Stimulated activated CD4-positive, alpha-beta T cell treated with anti-CD3 and anti-CD28 coated beads, Interleukin-4, amount 100 ng/mL, for 48 hours (primary cell): ENCODE measurements around the gene EGF.
"Not testable (repeated sequence)": the region's sequence is repeated elsewhere in the genome, so short reads cannot be mapped to it uniquely, and the experiment has no call there.

Experiments
- DNase-seq, 2 donors: peaks; one replicate each; pipeline ENCODE4 v3.0.0-alpha.2; 2020; ENCODE audit warnings: low read depth in 2 of 2

EGF gene

DNA sequence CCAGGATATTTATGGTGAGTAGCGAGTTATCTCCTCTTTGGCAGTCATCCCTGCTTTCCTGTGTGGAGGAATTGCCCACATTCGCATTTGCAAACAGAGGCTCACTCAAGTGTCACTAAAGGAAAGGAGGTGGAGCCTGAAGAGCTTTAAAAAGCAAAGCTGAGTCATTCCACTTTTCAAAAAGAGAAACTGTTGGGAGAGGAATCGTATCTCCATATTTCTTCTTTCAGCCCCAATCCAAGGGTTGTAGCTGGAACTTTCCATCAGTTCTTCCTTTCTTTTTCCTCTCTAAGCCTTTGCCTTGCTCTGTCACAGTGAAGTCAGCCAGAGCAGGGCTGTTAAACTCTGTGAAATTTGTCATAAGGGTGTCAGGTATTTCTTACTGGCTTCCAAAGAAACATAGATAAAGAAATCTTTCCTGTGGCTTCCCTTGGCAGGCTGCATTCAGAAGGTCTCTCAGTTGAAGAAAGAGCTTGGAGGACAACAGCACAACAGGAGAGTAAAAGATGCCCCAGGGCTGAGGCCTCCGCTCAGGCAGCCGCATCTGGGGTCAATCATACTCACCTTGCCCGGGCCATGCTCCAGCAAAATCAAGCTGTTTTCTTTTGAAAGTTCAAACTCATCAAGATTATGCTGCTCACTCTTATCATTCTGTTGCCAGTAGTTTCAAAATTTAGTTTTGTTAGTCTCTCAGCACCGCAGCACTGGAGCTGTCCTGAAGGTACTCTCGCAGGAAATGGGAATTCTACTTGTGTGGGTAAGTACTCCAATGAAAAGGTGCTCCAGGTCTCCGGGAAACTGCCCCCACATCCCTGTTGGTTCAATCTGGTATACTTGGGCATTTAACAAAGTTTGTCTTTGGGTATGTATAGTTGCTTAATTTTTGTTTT is at the start of gene EGF:
EGF (plus strand) TSS at position 178 of the 890 bp plus-strand sequence; CDS start at position 631, 453 bp downstream.
- no peak for DNase-seq

DNA sequence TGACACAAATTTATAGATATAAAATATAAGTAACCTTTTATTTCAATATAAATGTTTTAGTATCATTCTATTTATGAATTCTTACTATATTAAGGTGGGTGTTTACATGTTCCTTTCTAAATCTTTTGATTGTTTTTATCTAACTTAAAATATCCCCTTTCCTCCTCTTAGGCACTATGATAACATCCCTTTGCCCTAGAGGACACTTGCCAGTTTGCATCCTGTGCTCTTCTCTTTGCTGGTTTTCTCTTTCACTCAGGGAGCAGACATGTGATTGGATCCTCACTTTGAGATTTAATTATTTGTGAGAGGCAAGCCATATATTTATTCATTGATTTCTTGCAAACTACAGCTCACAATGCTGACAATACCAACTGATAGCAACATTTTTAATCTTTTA is 48.5 kb upstream of the EGF start:
- DNase-seq = no peak

DNA sequence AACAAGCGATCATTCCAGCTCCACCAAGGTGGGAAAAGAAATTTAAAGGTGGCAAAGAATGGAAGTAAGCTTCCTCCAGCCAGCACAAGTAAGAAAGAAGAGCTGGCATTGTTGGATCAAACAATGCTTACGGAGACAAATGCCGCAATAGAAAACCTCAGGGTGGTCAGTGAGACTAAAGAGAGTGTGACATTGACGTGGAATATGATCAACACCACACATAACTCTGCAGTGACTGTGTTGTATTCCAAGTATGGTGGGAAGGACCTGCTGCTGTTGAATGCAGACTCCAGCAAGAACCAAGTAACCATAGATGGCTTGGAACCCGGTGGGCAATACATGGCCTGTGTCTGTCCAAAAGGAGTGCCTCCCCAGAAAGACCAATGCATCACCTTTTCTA is 42.6 kb upstream of the EGF start:
- no peak for DNase-seq

DNA sequence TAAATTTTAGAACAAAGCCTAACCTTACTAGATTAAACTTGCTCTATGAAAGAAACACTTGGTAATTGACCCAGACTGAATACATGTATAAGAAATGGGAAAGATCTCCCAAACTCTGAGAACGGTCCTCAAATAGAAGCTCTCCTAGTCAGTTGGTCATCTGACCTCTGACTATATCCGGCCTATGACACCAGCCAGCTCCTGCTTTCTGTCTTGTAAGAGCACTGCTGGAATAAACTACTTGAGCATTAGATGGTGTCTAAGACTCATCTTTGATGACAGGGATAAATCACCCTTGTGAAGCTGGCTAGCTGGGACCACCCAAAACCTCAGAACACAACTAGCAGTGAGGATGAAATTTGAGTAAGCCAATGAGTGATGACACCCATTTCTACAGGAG is 40.6 kb upstream of the EGF start:
- no peak for DNase-seq

DNA sequence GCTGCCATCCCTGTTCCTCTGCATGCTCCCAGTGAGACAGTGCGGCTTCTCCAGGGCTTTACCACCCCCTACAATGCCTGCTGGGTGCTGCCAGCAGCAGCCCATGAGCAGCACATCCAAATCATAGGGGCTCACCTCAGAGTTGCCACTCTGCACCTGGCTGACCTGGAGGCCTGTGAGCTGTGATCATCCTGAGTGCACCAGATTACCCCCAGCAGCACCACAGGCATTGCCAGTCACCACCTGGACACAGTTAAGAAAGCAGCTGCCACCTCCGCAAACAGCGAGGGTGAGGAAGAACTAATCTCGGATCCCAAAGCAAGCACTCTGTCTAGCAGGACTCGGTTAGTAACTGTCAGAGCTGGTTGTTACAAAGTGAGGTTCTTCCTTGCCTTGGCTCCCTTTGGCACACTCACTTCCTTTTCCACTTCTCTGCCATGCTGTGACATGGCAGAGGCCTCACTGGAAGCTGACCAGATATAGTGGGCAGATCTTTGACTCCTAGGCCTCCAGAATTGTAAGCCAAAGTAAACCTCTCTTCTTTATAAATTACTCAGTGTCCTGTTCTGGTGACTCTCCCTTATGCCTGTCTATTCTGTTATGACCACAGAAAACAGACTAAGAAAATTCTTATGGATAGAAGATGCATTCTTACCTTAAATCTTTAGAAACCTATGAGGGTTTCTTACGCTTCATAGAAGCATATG is 39.6 kb upstream of the EGF start:
- DNase-seq = no peak

DNA sequence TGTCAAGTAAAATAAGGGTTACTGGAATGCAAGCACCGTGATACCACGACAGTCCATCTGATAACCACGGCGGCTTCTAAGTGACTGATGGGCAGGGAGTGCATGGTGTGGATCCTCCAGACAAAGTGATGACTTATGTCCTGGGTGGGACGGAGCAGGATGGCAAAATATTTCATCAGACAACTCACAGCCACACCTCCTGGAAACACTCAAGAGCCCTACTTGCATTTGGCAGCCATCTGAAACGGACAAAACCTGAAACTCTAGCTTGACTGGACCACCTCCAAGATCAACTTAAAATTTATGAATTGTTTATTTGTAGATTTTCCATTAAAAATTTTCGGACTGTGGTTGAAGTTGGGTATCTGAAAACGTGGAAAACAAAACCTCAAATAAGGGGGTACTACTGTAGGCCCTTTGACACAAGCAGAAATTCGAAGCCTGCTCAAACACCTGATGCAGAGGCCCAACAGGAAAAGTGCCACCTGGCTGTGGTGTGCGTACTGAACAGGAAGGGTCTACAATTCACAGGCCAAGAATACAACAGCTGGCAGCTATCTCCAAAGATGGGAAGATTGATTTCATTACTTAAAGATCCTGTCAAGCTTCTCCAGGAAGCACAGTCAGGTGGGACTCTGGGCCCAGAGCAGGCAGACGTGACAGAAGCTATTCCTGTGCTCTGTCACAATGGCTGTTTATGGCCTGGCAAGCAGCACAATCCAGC is 38.7 kb upstream of the EGF start:
- DNase-seq = no peak

DNA sequence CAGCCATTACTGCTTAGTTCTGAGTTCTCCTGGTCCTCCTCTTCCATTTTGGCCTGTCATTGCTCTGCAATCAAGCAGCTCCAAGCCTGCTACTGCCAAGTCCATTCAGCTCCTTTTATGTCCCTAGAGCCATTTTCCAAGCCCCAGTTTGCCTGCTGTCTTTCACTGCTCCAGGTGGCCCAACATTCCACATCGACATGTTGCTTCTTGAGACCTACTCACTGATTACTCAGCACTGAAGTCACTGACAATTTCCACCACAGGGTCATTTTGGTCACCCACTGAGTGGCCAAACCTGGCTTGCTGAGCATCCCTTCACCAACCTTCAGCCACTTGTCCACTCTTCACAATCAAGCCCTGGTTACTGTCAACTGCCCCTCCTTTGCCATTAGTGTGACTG is 37.6 kb upstream of the EGF start:
- DNase-seq = no peak

DNA sequence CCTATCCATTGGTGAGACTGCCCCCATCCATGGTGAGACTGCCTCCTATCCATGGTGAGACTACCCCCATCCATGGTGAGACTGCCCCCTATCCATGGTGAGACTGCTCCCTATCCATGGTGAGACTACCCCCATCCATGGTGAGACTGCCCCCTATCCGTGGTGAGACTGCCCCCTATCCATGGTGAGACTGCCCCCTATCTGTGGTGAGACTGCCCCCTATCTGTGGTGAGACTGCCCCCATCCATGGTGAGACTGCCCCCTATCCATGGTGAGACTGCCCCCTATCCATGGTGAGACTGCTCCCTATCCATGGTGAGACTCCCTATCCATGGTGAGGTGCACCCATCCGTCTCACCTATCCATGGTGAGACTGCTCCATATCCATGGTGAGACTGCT is 37.1 kb upstream of the EGF start:
- DNase-seq = not testable (repeated sequence)

DNA sequence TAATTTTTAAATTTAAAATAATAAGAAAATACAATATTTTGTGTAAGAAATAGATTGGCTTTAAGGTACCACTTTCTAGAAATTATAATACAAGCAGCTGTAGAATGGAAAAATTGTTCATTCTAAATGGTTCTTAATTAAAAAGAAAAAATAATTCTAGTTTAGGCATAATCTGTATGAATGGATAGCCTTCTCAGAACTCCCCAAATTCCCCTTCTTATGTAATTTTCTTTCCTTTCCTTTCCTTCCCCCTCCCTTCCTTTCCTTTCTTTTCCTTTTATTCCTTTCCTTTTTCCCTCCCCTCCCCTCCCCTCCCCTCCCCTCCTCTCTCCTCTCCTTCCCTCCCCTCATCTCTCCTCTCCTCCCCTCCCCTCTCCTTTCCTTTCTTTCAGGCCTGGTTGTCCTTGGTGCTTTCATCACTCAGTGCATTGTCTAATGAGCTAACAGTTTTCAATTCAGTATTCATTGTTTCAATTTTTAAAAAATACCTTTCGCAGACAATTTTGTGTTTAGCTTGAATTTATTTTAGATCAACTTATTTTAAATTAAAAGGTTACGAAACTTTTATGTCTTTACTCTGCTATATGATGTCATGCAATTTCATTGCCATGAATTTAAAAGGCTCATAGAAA is 35.9 kb upstream of the EGF start:
- no peak for DNase-seq

DNA sequence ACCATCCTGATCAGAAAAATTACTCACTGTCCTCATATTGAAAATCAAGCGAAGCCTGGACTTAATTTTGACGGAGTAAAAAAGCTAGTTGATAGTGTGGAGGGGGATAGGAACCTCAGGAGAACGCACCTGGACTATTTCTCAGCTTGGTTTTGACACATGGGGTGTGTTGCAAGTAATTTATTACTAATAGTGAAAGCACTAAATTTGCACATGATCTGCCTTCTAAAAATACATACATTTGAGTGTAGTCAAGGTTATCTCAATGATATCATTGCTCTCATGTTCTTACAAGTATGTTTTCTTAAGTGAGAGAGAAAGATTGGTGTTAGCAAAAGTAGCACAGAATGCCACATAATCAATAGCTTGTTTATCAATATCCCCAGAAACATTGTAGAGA is 35.3 kb upstream of the EGF start:
- no peak for DNase-seq

DNA sequence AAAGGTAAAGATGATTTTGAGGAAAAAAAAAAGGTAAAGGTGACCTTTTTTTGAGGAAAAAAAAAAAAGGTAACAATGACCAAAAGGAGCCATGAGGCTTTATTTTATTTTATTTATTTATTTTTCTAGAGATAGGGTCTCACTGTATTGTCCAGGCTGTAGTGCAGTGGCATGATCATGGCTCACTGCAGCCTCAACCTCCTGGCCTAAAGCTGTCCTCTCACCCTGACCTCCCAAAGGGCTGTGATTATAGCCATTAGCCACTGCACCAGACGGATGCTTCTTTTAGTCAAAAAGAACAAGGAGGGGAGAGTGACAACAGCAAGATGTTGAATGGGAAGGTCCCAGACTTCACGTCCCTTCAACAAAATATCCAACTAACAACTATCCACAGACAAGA is 34.3 kb upstream of the EGF start:
- no peak for DNase-seq

DNA sequence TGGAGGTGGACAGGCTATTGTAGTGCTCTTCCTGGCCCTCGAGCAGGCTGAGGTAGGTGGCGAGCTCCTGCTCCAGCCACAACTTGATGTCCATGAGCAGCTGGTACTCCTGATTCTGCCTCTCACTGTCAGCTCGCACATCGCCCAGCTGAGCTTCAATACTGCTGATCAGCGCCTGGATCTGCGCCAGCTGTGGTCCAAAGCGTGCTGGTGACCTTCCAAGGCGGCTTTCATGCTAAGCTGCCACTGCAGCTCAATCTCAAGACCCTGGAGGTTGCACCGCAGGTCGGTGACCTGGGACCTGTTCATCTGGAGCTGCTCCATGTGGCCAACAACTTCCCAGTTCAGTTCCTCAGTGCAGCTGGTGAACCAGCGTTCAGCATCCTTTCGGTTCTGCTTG is 33.6 kb upstream of the EGF start:
- no peak for DNase-seq

DNA sequence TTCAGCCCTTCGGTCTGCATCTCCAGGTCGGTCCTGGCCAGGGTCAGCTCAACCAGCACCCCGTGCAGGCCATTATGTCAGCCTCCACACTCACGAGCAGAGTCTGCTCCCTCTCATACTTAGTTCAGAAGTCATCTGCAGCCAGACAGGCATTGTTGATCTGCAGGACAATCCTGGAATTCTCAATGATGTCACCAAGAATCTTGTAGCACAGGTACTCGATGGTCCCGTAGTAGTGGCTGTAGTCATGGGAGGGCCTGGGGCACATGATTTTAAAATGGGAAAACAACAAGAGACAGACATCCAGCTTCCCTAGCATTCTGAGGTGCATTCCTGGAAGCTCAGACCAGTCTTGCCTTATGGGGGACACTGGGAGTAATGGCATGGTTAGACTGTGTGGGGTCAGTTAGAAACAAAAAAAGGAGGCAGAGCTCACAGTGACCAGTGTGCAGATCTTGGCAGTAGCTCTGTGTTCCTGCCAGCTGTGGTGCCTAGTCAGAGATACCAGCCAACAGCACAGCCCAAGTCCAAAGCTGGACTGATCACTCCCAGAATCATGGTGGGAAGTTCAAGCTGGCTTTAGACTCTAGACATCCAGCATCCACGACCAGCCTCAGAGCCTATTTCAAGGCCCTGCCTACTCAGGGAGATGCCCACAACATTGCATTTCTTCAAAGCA is 32.9 kb upstream of the EGF start:
- no peak for DNase-seq

DNA sequence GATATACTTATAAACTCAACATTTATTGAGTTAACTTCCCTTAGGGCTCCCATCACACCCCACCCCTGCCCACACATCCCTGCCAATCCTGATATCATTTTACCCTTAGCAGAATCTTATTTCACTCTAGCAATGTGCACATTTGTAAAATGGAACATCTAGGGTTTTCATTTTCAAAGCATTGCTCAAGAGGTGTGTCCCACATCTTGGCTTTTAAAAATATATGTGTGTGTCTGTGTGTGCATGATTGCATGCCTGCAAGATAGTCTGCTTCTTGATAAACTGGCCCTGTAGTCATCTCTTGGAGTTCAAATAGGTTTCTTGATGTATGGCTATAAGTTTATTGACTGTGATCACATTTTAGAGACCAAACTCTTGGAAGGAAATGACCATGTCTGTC is 26.4 kb upstream of the EGF start:
- DNase-seq = no peak

DNA sequence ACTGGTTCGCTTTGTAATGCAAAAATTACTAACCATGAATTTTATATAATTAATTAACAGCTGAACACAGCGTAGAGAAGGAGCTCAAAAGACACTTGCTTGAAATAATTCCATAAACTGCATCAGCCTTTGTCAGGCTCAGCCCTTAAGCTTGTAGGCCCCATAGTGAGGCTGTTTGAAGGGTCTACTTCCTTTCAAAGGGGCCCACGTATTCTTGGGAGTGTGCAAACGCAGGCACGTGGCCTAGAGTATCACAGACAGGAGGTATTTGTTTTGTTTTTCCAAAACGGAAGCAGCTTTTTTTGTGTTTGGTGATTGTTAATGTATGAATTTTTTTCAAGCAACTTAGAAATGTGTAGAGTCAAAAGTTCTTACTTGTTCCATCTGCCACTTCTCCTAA is 25.6 kb upstream of the EGF start:
- DNase-seq = no peak

DNA sequence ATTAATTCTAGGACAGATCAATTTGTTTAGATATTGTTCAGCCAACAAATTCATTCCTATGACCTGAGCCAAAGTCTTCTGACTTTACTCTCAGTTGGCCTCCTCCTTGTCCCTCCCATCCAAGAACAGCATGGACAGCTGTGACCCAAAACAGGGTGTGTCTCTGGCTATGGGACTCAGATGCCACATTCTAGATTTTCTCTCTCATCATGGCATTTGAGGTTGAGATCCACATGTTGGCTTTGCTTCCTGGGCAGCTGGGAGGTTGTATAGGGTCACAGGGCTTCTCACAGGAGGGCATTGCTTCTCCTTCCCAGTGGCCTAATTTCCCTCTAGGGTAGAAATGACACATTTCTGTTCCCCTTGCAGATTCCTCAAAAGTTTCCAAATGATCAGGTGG is 22.6 kb upstream of the EGF start:
- DNase-seq = no peak

DNA sequence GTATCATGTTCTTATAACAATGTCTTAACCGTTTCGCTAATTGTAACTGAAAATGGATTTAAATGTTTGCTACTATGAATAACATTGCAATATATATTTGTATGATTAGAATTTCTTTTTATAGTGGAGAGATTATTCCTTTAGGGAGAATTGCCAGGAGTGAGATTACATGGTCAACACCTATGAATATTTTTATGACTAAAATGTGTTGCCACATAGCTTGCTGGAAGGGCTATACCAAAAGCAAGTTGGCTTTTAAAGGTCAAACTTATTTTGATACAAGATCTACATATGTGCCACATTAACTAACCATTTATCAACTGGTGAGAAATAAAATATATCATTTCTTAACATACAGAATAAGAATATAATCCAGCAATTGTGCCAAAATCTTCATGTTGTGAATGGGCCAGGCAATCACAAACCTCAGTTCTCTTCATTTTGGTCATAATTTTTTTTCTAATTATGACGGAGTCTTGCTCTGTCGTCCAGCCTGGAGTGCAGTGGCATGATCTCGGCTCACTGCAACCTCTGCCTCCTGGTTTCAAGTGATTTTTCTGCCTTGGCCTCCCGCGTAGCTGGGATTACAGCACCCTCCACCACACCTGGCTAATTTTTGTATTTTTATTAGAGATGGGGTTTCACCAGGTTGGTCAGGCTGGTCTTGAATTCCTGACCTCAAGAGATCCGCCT is 10.0 kb upstream of the EGF start:
- no peak for DNase-seq

DNA sequence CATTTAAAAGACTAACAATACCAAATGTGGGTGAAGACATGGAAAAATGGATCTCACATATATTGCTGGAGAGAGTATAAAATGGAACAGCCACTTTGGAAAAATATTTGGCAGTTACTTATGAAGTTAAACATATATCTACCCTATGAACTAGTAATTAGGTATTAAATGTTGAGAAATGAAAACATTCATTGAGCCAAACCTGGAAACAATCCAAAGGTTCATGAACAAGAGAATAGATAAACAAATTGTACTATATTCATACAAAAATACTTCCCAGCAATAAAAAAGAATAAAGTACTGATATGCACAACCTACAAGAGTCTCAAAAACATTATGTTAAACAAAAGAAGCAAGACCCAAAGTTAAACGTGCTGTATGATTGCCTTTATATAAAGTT is 4.0 kb upstream of the EGF start:
- no peak for DNase-seq

DNA sequence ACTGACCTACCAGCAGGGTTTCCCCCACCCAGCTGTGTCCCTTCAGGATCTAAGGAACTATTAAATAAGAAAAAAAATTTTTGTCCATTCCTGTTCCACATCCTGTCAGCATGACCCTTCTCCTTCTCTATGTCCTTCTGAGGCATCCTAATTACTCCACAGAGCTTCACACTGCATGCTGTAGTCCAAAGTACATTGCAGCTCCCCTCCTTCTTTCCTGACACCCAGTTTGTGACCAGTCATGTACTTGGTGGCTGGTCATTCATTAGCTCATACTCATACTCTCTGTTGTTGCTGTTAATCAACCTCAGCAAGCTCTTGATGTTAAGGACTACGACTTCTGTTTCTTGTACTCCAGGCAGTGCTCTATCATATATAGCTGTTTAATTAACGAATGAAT is 2.4 kb upstream of the EGF start:
- no peak for DNase-seq

DNA sequence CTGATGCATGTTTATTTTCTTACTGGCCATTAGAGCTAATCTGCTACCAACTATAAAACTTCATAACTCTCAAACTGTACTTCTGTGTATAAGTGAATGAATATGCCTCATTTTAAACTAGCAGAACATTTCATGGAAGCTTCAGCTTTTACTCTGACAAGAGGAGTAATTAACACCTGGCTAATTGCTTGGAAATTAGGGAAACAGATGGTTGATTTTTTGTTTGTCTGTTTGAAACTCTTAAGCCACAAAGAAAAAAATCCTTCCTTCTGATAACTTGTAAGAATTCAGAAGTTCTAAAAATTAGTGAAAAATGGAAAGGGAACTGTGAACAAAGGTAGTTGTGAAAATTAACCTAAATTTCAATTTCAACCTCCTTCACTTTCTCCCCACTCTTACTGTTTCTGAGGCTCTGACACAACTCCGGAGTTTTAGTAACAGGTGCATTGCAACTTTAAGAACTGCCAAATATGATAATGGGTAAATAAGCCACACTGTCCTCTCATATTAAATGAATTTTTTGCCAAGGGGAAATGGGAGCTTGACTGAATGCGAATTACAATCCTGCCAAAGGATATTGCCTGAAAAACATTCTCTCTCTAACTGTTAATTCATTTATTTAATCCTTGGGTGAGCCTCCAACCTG is 1.0 kb downstream of the EGF start:
- DNase-seq = no peak

DNA sequence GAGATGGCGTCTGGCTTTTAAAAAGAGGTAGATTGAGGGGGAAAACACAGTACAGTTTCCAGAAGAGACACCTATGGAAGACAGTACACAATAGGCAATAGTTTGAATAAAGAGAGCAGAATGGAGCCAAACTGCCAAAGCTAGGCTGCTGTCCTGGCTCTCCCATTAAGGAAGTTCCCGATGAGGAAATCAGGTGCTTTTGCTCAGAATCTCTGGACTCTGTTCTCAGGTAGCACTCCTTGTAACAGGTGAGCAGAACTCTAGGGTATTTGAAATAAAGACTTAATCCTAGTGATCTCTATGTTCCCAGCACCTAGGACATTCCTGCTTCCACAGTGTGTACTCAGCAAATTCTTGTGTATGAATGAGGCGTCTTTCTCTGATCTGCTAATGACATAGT is 1.6 kb downstream of the EGF start:
- DNase-seq = no peak
